Islet of Langerhans (tissue), 1 donor: ENCODE data around the gene ZNF835.
A peak's percentile ranks its signal among the peaks of the same experiment; 100 is the strongest.
"Not testable (repeated sequence)": the region's sequence is repeated elsewhere in the genome, so short reads cannot be mapped to it uniquely, and the experiment has no call there.

ENCODE experiments used
- FAIRE-seq: peaks from one replicate; lab custom pipeline; 2011; peaks lifted over from hg19 to GRCh38; lab: Jason Lieb, UNC

Gene ZNF835

DNA sequence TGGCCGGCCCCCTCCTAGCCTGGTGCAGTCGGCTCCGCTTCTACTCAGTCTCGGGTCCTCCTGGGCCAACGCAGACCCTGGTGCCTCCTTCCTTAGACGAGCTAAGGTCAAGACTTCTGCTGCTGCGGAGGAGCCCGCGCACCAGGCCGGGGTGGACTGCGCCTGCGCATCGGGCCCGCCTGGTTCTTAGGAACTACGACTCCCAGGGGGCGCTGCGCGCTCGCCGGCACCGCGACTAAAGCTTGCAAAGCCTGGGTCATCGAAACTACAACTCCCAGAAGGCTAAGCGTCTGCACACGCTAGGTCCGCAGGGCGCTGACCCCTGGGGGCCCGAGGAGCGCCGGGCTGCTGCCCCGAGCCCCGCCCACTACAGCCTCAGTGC, at the start of gene ZNF835:
Gene ZNF835 (minus strand): TSS at position 145 of the 382 bp plus-strand sequence. CDS start 6,559 bp downstream, outside the sequence.
- FAIRE-seq, result no peak

DNA sequence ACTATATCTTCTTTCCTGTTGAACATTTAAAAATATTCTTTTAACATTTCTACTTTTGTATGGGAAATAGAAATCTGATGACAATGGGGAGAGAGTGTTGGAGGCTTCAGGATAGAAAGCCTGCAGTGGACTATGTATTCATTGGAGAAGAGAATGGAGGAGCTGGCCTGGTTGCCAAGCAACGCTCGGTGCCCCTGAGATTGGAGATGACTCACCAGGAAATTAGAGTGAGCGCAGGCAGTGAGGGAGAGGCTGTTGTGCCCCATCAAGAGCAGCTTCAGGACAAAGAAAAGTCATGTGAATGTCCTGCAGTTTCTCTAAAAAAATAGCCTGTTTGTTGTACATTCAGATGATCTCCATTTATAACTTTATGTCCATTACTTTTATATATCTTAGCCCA, 48.7 kb upstream of the ZNF835 start:
- FAIRE-seq, result peak; percentile 90

- no peak for FAIRE-seq
These were observed 46.7 kb upstream of the ZNF835 start for GRCh38 chr19:56718231-56718630.

DNA sequence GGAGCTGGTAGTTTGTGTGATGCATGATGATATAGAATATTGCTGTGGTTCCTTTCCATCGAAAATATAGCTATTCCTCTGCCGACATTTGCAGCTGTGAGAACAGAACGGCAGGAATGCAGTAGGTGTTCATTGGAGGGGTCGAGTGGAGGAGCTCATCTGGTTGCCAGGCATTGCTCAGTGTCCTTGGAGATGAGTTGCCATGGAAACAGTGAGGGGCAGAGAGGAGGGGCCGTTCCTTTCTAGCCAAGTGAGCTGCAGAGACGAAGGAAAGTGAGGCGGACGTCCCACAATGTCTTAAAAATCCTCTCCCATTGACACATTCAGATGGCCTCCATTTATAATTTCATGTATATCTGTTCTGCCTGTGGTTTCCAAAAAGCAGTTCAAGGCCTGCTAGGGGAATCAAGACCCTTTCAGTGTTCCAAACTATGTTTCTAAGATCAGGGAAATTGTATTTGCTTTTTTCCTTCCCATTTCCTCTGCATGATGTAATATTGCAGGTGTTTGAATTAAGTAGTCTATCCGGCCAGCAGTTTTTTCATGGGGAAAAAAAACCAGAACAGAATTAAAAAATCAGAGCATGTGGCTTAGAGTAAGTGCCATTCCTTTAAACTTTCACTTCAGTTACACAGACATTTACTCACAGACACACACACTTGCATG, 41.2 kb upstream of the ZNF835 start:
- peak; percentile 56 for FAIRE-seq

- no peak for FAIRE-seq
These were observed 38.9 kb upstream of the ZNF835 start for GRCh38 chr19:56710437-56710836.

- FAIRE-seq, result no peak
These were observed 36.3 kb upstream of the ZNF835 start for GRCh38 chr19:56707821-56708220.

DNA sequence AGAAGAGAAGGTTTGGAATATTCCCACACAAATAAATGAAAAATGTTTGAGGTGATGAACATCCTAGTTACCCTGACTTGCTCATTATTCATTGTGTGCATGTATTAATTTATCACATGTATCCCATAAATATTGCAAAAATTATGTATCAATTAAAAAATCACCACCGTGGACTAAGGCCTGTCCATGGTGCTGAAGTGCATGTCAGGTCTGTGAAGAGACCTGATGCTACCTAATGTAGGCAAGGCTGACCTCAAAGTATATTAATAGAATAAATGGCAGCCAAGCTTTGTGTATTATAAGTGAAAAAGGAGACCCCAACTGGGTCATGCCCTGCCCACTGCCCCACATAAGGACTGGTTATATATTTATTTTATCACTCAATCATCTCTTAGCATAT, 34.4 kb upstream of the ZNF835 start:
- no peak for FAIRE-seq

- no peak for FAIRE-seq
These were observed 30.3 kb upstream of the ZNF835 start for GRCh38 chr19:56701895-56702294.

GRCh38 chr19:56699552-56699951, 28.0 kb upstream of the ZNF835 start:
- no peak for FAIRE-seq

GRCh38 chr19:56692206-56692895, 20.8 kb upstream of the ZNF835 start:
- FAIRE-seq, result peak; percentile 96

- peak; percentile 68 for FAIRE-seq
These were observed 19.1 kb upstream of the ZNF835 start for GRCh38 chr19:56690670-56691069.

GRCh38 chr19:56689198-56689597, 17.6 kb upstream of the ZNF835 start:
- FAIRE-seq, result peak; percentile 99

DNA sequence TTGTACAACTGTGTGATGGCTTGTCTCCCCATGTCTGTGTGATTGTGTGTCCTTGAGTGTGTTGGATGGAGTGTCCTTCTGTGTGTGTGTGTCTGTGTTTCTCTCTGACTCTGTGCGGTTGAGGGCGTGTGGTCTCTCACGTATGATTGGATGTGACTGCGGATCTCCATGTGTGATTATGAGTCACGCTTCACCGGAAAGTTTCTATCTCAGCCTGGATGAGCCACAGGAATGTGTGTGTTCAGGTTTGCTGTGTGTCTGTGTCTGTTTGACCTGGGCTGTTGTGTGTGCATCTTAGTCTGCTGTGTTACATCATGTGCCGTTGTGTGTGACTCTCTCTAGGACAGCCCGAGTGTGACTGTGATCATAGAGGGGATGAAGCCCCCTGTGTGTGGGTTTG, 15.5 kb upstream of the ZNF835 start:
- FAIRE-seq, result no peak

DNA sequence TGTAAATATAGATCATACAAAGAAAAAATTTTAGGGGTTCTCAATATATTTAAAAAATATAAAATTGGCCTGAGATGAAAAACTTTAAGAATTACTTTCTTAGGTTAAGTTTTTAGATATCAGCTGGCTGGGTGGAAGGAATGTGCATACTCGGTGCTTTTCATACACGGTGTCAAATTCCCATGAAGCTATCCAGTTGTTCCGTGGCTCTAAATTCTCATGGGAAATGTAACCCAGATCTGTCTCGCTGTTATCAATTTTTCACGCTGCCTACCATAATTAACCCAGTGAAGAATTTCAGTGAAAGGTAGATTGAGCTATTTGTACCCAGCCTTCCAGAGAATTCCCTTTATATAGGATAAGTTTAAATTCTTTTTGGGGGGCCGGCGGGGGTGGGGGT, 11.6 kb upstream of the ZNF835 start:
- FAIRE-seq, result no peak

GRCh38 chr19:56681702-56682101, 10.1 kb upstream of the ZNF835 start:
- no peak for FAIRE-seq

DNA sequence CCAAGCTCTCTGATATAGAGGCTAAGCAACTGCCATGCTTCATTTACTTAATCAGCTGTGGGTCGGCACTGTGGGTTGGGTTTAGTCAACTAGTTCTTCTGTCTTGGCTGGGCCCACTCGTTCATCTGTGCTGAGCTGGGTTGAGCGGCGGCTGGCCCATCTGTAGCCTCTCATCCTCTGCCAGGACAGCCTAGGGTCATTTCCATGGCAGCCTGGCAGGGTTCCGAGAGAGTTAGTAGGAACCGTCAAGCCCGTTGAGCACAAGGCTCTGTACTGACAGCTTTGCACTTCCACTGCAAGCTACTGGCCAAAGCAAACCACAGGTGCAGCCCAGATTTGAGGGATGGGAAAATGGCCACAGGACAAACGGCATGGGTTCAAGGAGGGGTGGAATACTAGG, 6.6 kb upstream of the ZNF835 start:
- no peak for FAIRE-seq

DNA sequence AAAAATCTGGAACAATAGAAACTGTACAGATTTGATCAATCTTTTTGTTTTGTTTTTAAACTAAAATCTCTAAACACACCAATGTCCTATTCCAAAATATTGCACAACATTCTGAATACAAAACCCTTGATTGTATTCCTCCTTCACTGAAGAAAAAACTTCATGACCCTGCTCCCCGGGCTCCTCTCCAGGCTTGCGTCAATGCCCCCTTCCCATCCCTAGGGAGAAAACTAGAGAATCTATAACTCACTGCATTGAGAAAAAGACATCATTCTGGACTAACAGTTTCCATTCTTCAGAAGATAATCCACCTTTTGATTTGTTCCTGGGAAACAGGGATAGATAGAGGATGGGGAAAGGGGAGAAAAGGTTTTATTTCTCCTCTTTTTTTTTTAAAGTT, 1.1 kb upstream of the ZNF835 start:
- FAIRE-seq, result not testable (repeated sequence)

DNA sequence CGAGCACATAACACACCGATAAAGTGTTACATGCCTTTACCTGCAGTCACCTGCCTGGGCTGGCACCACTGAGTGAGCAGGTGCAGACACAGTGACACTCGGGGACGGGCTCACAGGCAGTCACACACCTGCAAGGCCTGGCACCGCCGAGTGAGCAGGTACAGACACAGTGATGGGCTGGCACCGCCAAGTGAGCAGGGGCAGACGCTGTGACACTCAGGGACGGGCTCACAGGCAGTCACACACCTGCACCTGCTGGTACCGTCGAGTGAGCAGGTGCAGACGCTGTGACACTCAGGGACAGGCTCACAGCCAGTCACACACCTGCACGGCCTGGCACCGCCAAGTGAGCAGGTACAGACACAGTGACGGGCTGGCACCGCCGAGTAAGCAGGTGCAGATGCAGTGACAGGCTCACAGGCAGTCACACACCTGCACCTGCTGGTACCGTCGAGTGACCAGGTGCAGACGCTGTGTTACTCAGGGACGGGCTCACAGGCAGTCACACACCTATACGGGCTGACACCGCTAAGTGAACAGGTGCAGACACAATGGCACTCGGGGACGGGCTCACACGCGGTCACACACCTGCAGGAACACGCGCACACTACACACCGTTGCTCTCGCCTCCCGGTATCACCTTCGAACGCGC, 470 bp downstream of the ZNF835 start:
- no peak for FAIRE-seq

DNA sequence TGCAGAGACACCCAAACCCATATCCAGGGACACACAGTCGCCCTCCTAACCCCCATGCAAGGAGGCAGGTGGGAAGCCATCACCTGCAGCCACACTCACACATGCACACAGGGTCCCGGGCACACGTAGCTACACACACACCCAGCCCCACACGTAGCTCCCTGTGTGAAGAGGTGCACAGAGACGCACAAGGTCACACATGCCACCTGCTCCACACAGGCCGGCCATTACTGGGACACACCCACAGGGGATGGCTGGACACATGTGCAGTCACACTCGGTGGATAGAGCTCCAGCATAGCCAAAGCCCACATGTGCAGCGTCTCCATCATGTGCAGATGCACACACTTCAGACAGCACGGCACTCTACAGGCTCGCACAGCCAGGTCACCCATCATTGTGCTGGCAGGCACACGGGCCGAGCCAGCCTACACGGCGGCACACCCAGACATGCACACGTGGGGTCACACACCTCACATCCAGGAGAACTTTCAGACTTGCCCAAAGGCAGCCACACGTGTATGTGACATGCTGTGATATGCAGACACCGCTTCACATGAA, 1.1 kb downstream of the ZNF835 start:
- FAIRE-seq, result no peak

DNA sequence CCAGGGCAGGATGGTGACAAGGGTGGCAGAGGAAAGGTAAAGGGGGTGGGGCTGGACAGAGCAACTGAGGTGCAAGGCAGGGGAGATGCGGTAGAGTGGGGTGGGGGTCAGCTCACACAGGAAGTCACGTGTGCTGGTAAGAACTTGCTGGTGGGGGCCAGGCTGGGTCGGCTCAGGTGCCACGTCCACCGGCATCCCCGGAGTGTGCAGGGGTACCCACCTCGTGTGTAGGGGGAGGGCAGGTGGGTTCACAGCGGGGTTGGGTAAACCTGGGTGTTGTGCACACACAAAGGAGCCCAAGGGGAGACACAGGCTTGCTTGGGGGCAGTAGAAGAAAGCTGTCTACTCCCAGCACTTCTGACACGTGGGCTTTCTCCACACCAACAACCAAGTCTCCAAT, 2.9 kb downstream of the ZNF835 start:
- FAIRE-seq, result no peak

DNA sequence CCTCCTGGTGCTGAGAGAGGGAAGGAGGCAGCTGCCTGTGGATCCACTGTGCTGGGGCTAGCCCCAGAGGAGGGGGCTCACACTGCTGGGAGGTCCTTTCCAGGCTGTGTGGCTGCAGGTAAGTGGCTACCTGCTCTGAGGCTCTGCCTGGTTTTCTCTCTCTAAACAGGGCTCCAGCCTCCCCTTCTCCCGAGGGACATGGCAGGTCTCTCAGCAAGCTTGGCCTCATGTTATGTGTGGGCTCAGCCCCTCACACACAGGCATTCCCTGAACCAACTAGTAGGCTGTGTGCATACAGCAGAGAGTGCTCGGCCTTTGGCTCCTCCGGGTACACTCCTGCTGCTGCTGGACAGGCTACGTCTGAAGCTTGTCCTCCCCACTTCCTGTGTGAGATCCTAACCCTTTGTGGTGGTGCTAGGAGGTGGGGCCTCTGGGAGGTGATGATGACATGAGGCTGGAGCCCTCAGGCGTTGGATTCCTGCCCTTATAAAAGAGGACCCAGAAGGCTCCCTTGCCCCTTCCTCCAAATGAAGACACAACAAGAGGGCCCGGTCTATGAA, 4.2 kb downstream of the ZNF835 start:
- FAIRE-seq, result no peak

DNA sequence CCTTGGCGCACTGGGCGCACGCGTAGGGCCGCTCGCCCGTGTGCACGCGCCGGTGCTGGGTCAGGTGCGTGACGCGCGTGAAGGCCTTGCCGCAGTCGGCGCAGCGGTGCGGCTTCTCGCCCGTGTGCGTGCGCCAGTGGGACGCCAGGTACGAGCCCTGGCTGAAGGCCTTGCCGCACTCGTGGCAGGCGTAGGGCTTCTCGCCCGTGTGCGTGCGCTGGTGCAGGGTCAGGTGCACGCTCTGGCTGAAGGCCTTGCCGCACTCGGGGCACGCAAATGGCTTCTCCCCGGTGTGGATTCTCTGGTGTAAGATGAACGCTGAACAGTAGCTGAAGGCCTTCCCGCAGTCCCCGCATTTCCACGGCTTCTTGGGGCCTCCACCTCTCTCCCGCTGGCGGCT, 7.0 kb downstream of the ZNF835 start:
- no peak for FAIRE-seq

GRCh38 chr19:56663931-56664500, 7.5 kb downstream of the ZNF835 start:
- no peak for FAIRE-seq
